PC-3 (cell line): ENCODE results near the gene ST8SIA4.

ENCODE experiments used
- CTCF ChIP-seq: fragments of 300-600 bp; sonication (generic); conservative IDR thresholded peaks from 2 replicates; pipeline ENCODE4 v1.5.1; 2017; ENCODE audit warnings: antibody characterized with exemption, low read depth, mild to moderate bottlenecking, low read length
- EZH2 ChIP-seq: fragments of 300-600 bp; sonication (generic); IDR thresholded peaks from one replicate; pipeline ENCODE4 v1.6.1; 2017; ENCODE audit warnings: antibody characterized with exemption, mild to moderate bottlenecking, low read length; ENCODE audit not compliant: unreplicated experiment
- EZH2phosphoT487 ChIP-seq: fragments of 300-600 bp; sonication (generic); IDR thresholded peaks from 2 replicates; pipeline ENCODE4 v1.6.1; 2018; ENCODE audit warnings: mild to moderate bottlenecking, antibody characterized with exemption, low read length, borderline replicate concordance

GRCh38 chr5:100854591-100854990 lies 48.5 kb downstream of the ST8SIA4 start:
- TF ChIP-seq CTCF (no peak), EZH2 (no peak), EZH2phosphoT487 (no peak)
